Effector memory CD4-positive, alpha-beta T cell (primary cell): Measurements from ENCODE around the gene NTSR1.
A peak's percentile ranks its signal among the peaks of the same experiment; 100 is the strongest.

Experiments
- DNase-seq, 3 donors: peaks; one replicate each; pipeline ENCODE4 v3.0.0-alpha.2; 2020
- H3K27ac ChIP-seq: 2 replicates; pipeline ENCODE4 v1.7.0; 2013; ENCODE audit warnings: mild to moderate bottlenecking, low read length, moderate library complexity; ENCODE audit not compliant: insufficient read depth, poor library complexity, severe bottlenecking
- H3K27me3 ChIP-seq: replicated peaks from 2 replicates; pipeline ENCODE4 v1.7.0; 2013; ENCODE audit warnings: mild to moderate bottlenecking, low read length; ENCODE audit not compliant: insufficient read depth, control insufficient read depth, poor library complexity, severe bottlenecking
- H3K36me3 ChIP-seq: 2 replicates; pipeline ENCODE4 v1.7.0; 2013; ENCODE audit warnings: mild to moderate bottlenecking, low read length, moderate library complexity; ENCODE audit not compliant: control insufficient read depth, insufficient read depth
- H3K4me1 ChIP-seq: 2 replicates; pipeline ENCODE4 v1.7.0; 2013; ENCODE audit warnings: low read length, mild to moderate bottlenecking; ENCODE audit not compliant: control insufficient read depth, insufficient read depth, poor library complexity, severe bottlenecking
- H3K4me3 ChIP-seq: 2 replicates; pipeline ENCODE4 v1.7.0; 2013; ENCODE audit warnings: low read length, low read depth, mild to moderate bottlenecking; ENCODE audit not compliant: insufficient read depth, poor library complexity, severe bottlenecking
- H3K9me3 ChIP-seq: 2 replicates; pipeline ENCODE4 v1.7.0; 2013; ENCODE audit warnings: mild to moderate bottlenecking, low read length, moderate library complexity; ENCODE audit not compliant: control insufficient read depth

Gene NTSR1

GRCh38 chr20:62665153-62665754 lies 43.4 kb upstream of the NTSR1 start:
- Histone ChIP-seq H3K9me3 (no peaks in the 10 kb centered on the region), H3K4me3 (no peak overlapping the region), H3K27me3 (no peaks in the 10 kb centered on the region), H3K36me3 (no peaks in the 10 kb centered on the region), H3K4me1 (no peaks in the 10 kb centered on the region), H3K27ac (no peak overlapping the region)
- no peak for DNase-seq

- no peaks in the 10 kb centered on the region for H3K27me3 ChIP-seq
- H3K27ac ChIP-seq = no peak overlapping the region
- H3K36me3 ChIP-seq = no peaks in the 10 kb centered on the region
- DNase-seq = no peak
- no peaks in the 10 kb centered on the region for H3K4me1 ChIP-seq
- no peaks in the 10 kb centered on the region for H3K9me3 ChIP-seq
- H3K4me3 ChIP-seq = no peak overlapping the region
These were observed 42.6 kb upstream of the NTSR1 start for GRCh38 chr20:62665826-62666735.

GRCh38 chr20:62666736-62667529 lies 41.7 kb upstream of the NTSR1 start:
- no peak for DNase-seq
- no peaks in the 10 kb centered on the region for H3K4me1 ChIP-seq
- no peak overlapping the region for H3K27ac ChIP-seq
- H3K36me3 ChIP-seq = no peaks in the 10 kb centered on the region
- no peaks in the 10 kb centered on the region for H3K9me3 ChIP-seq
- no peaks in the 10 kb centered on the region for H3K27me3 ChIP-seq
- H3K4me3 ChIP-seq = no peak overlapping the region

GRCh38 chr20:62667530-62668440 lies 40.9 kb upstream of the NTSR1 start:
- H3K27ac ChIP-seq = no peak overlapping the region
- no peak overlapping the region for H3K4me3 ChIP-seq
- H3K4me1 ChIP-seq = no peaks in the 10 kb centered on the region
- DNase-seq = no peak
- no peaks in the 10 kb centered on the region for H3K36me3 ChIP-seq
- no peaks in the 10 kb centered on the region for H3K9me3 ChIP-seq
- H3K27me3 ChIP-seq = no peaks in the 10 kb centered on the region

GRCh38 chr20:62668441-62669027 lies 40.1 kb upstream of the NTSR1 start:
- Histone ChIP-seq H3K36me3 (no peaks in the 10 kb centered on the region), H3K27me3 (no peaks in the 10 kb centered on the region), H3K9me3 (no peaks in the 10 kb centered on the region), H3K27ac (no peak overlapping the region), H3K4me1 (no peaks in the 10 kb centered on the region), H3K4me3 (no peak overlapping the region)
- DNase-seq = peak; percentile 22 to 33 (median 32)

GRCh38 chr20:62669249-62669648 lies 39.4 kb upstream of the NTSR1 start:
- H3K27me3 ChIP-seq = no peaks in the 10 kb centered on the region
- H3K4me1 ChIP-seq = no peaks in the 10 kb centered on the region
- H3K27ac ChIP-seq = no peak overlapping the region
- H3K4me3 ChIP-seq = no peak overlapping the region
- H3K9me3 ChIP-seq = no peaks in the 10 kb centered on the region
- DNase-seq = no peak
- H3K36me3 ChIP-seq = no peaks in the 10 kb centered on the region

- Histone ChIP-seq H3K36me3 (no peaks in the 10 kb centered on the region), H3K4me1 (no peaks in the 10 kb centered on the region), H3K9me3 (no peaks in the 10 kb centered on the region), H3K4me3 (no peak overlapping the region), H3K27me3 (no peaks in the 10 kb centered on the region), H3K27ac (no peak overlapping the region)
- DNase-seq = no peak
These were observed 38.5 kb upstream of the NTSR1 start for GRCh38 chr20:62670156-62670555.

GRCh38 chr20:62670998-62671397 lies 37.6 kb upstream of the NTSR1 start:
- Histone ChIP-seq H3K4me1 (no peaks in the 10 kb centered on the region), H3K9me3 (no peaks in the 10 kb centered on the region), H3K36me3 (no peaks in the 10 kb centered on the region), H3K4me3 (no peak overlapping the region), H3K27me3 (no peaks in the 10 kb centered on the region), H3K27ac (no peak overlapping the region)
- no peak for DNase-seq

GRCh38 chr20:62671765-62672164 lies 36.9 kb upstream of the NTSR1 start:
- Histone ChIP-seq H3K9me3 (no peaks in the 10 kb centered on the region), H3K36me3 (no peaks in the 10 kb centered on the region), H3K27me3 (no peaks in the 10 kb centered on the region), H3K4me3 (no peak overlapping the region), H3K4me1 (no peaks in the 10 kb centered on the region), H3K27ac (no peak overlapping the region)
- no peak for DNase-seq
